AG04449 (cell line): ENCODE results near the gene ESR2.
A peak's percentile ranks its signal among the peaks of the same experiment; 100 is the strongest.

Experiments
- CTCF ChIA-PET: fragments of 350-600 bp; formaldehyde crosslinking; extraction: SDS; loops from one replicate; lab custom pipeline; 2021; ENCODE audit warnings: antibody characterized with exemption; lab: Yijun Ruan, JAX
- POLR2A ChIA-PET: fragments of 400-600, 350-600 bp; formaldehyde crosslinking; extraction: SDS; loops from one replicate; lab custom pipeline; 2020; ENCODE audit warnings: antibody characterized with exemption, inconsistent platforms; lab: Yijun Ruan, JAX
- DNase-seq: peaks from one replicate; pipeline ENCODE4 v3.0.0-alpha.2; 2010; ENCODE audit warnings: low read depth, low spot score
- H3K4me3 ChIP-seq: 2 replicates; pipeline ENCODE4 v1.5.1; 2011; ENCODE audit warnings: low read depth, mild to moderate bottlenecking, control low read depth, low read length
- TF ChIP-seq, protein P1 (sequence below): IDR thresholded peaks from one replicate; pipeline ENCODE4 v1.5.1; 2011; ENCODE audit warnings: mild to moderate bottlenecking, moderate library complexity, low read length, control low read depth, inconsistent platforms; ENCODE audit not compliant: insufficient read depth; ENCODE audit errors: missing control alignments

ESR2 gene

DNA sequence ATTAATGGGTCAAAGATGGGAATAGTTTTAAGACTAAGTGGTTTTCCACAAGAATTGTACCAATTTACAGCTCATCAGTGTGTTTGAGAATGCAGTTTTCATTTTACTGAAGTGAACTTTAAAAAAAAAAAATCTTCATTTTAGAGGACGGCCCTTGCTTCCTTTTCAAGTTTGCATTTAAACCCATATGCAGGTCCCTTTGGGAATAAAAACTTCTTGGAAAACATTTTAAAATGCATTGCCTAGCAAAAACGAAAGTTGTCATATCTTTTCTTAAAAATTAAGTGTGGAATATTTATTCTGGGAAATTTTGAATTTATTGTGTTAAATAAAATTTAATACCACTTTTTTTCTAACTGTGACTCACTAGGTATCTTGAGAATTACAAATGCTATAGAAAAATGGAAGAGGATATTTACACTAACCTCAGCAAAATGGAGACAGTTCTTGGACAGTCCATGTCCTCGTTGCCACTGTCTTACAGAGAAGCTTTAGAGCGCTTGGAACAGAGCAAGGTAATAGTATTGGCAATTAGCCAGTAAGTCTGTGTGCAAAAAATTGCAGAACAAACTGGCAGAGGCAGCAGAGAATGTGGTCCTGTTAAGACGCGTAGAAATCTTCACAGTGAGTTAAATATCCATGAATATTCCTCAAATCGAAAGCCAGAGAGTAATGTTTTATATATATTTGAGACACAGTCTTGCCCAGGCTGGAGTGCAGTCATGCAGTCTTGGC is 231.6 kb downstream of the ESR2 start:
- DNase-seq, result no peak
- TF ChIP-seq, protein P1, sequence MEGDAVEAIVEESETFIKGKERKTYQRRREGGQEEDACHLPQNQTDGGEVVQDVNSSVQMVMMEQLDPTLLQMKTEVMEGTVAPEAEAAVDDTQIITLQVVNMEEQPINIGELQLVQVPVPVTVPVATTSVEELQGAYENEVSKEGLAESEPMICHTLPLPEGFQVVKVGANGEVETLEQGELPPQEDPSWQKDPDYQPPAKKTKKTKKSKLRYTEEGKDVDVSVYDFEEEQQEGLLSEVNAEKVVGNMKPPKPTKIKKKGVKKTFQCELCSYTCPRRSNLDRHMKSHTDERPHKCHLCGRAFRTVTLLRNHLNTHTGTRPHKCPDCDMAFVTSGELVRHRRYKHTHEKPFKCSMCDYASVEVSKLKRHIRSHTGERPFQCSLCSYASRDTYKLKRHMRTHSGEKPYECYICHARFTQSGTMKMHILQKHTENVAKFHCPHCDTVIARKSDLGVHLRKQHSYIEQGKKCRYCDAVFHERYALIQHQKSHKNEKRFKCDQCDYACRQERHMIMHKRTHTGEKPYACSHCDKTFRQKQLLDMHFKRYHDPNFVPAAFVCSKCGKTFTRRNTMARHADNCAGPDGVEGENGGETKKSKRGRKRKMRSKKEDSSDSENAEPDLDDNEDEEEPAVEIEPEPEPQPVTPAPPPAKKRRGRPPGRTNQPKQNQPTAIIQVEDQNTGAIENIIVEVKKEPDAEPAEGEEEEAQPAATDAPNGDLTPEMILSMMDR, result no peak
- CTCF ChIA-PET, result interaction anchor here (1.1 to 4.1 kb wide), 4 partner anchors 16 to 241 kb away, joined by 3 to 20 read pairs (median 6); partner anchors contain the start of gene ESR2
- H3K4me3 ChIP-seq, result no peak overlapping the region
- POLR2A ChIA-PET, result no interaction called here

DNA sequence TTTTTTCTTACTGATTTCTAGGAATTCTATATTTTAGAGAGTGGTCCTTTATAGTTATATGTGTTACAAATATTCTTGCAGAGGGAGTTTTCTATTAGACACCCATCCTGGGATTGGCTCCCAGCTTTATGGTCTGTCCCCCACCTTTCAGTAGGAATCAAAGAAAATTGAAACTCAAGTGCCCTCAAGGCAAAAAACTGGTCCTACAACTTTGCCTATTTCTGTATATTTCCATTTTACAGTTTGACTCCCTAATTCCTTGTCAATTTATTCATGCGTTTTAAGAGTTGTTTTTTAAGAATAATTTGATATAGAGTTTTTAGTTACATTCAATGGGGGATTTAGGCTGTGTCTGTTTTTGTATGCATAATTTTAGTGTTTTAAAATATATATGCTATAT is 232.5 kb downstream of the ESR2 start:
- TF ChIP-seq, protein P1, result no peak
- ChIA-PET POLR2A (no interaction called here), CTCF (interaction anchor here (1.1 to 4.1 kb wide), 3 partner anchors 51 to 242 kb away, joined by 3 to 20 read pairs (median 10); partner anchors contain the start of gene ESR2)
- no peak for DNase-seq
- H3K4me3 ChIP-seq, result no peak overlapping the region

DNA sequence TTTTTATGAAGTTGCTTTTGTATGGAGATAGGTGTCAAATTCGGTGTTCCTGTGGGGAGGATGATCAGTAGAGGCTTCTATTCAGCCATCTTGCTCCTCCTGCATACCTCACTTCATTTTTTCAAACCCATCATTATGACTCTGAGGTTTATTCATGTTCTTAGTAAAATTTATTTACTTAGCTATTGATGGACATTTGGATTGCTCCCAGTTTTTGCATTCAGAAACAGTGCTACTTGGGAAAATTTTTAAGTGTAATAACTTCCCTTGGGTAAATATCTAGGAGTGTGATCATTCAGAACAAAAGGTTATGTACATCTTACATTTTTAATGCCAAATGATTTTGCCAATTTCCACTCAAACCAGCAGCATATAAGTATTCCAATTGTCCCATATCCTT is 233.1 kb downstream of the ESR2 start:
- ChIA-PET CTCF (interaction anchor here (1.0 to 4.1 kb wide), 8 partner anchors 9 to 242 kb away, joined by 3 to 20 read pairs (median 4); partner anchors contain the start of gene ESR2), POLR2A (no interaction called here)
- TF ChIP-seq, protein P1, result no peak
- no peak for DNase-seq
- H3K4me3 ChIP-seq, result no peak overlapping the region

DNA sequence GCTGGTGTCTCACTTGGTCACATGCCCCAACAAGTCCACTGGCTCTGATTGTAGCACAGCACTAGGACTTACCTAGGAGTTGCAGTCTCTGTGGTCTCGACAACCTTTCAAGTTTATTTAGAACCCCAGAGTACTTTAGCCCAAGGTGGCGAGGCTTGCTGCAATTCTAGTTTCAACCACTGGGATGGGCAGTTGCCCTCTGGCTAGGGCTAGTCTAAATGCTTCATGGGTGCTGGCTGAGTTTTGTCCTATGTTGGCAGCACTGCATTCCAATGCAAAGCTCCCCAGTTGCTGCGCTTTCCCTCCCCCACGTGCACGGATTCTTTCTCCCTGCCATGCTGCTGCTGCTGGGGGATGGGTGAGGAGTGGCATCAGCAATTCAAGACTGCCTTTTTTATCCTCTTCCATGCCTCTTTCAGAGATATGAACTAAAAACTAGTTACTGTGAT is 233.5 kb downstream of the ESR2 start:
- POLR2A ChIA-PET, result no interaction called here
- TF ChIP-seq, protein P1, result peak; percentile 49

DNA sequence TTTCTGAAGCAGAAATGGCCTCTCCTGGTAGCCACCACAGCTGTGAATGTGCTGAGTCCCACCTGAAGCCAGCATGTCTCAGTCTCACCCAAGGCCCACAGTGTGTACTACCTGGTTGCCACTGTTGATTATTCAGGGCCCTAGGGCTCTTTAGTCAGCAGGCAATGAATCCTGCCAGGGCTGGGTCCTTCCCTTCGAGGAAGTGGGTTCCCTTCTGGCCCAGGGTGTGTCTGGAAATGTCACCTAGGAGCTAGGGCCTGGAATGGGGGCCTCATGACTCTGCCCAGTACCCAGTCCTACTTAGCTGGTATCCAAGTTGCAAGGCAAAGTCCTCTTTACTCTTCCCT is 234.0 kb downstream of the ESR2 start:
- H3K4me3 ChIP-seq, result no peak overlapping the region
- POLR2A ChIA-PET, result no interaction called here
- CTCF ChIA-PET, result interaction anchor here (0.8 to 4.1 kb wide), 10 partner anchors 8 to 243 kb away, joined by 3 to 20 read pairs (median 4); partner anchors contain the start of gene ESR2
- no peak for DNase-seq
- TF ChIP-seq, protein P1, result no peak

More for the DNA sequence above, 233.5 kb downstream of the ESR2 start:
- CTCF ChIA-PET, result interaction anchor here (0.8 to 4.1 kb wide), 8 partner anchors 8 to 243 kb away, joined by 3 to 20 read pairs (median 4); partner anchors contain the start of gene ESR2
- DNase-seq, result no peak
- no peak overlapping the region for H3K4me3 ChIP-seq

DNA sequence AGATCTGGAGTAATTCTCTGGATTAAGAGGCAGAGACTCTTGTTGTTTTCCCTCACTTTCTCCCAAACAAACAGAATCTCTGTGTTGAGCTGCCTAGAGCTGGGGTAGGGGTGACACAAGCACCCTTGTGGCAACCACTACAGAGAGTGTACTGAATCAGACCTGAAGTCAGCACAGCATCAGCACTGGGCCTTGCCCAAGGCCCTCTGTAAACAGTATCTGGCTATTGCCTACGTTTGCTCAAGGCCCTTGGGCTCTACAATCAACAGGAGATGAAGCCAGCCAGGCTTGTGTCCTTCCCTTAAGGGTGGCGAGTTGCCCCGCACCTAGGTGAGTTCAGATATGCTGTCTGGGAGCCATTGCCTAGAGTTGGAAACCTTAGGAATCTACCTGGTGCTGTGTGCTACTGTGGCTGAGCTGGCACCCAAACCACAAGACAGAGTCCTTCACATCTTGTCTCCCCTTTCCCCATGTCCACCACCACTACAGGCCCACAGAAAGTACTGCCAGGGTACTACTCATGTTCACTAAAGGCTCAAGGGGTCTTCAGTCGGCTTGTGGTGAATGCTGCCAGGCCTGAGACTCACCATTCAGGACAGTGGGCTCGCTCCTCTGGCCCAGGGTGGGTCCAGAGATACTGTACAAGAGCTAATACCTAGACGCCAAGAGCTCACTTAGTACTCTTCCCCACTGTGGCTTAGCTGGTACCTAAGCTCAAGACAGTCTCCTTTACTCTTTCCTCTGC is 234.5 kb downstream of the ESR2 start:
- POLR2A ChIA-PET, result no interaction called here
- CTCF ChIA-PET, result interaction anchor here (0.8 to 4.1 kb wide), 8 partner anchors 9 to 241 kb away, joined by 3 to 20 read pairs (median 4); partner anchors contain the start of gene ESR2

More for the DNA sequence above, 234.5 kb downstream of the ESR2 start:
- no peak overlapping the region for H3K4me3 ChIP-seq
- TF ChIP-seq, protein P1, result no peak
- no peak for DNase-seq
